Activated CD8-positive, alpha-beta T cell treated with anti-CD3 and anti-CD28 coated beads for 36 hours (primary cell): ENCODE results near the gene TPSB2. TPM values are rescaled to one million over a fixed set of nuclear protein-coding genes. Genes with fewer than 3 reads are reported as not detected.
"Not testable (repeated sequence)": the region's sequence is repeated elsewhere in the genome, so short reads cannot be mapped to it uniquely, and the experiment has no call there.

Experiments
- ATAC-seq: fragments of 200-7000 bp; cut with Tn5 transposase; one replicate; pipeline ENCODE4 v1.10.0; 2021; ENCODE audit warnings: mild to moderate bottlenecking, moderate library complexity
- CTCF ChIA-PET: fragments of 350-600 bp; sonication (Branson Sonifier 250); formaldehyde crosslinking; loops from one replicate; lab custom pipeline; 2021; ENCODE audit warnings: antibody characterized with exemption; lab: Charles Lee
- POLR2A ChIA-PET: fragments of 350-600 bp; sonication (Branson Sonifier 250); formaldehyde crosslinking; loops from one replicate; lab custom pipeline; 2021; ENCODE audit warnings: antibody characterized with exemption; lab: Charles Lee
- DNase-seq: peaks from one replicate; pipeline ENCODE4 v3.0.0-alpha.2; 2020
- H3K27ac Mint-ChIP-seq: one replicate; pipeline ENCODE4 v1.8.0; 2021; ENCODE audit warnings: mild to moderate bottlenecking, mixed read lengths
- H3K27me3 Mint-ChIP-seq: one replicate; pipeline ENCODE4 v1.8.0; 2021; ENCODE audit warnings: mixed read lengths
- H3K36me3 Mint-ChIP-seq: one replicate; pipeline ENCODE4 v1.8.0; 2021; ENCODE audit warnings: low read depth, mixed read lengths
- H3K4me1 Mint-ChIP-seq: one replicate; pipeline ENCODE4 v1.8.0; 2021; ENCODE audit warnings: low read depth, mixed read lengths
- H3K4me3 Mint-ChIP-seq: one replicate; pipeline ENCODE4 v1.8.0; 2021; ENCODE audit warnings: mild to moderate bottlenecking, moderate library complexity, mixed read lengths
- H3K9me3 Mint-ChIP-seq: one replicate; pipeline ENCODE4 v1.8.0; 2021; ENCODE audit warnings: mixed read lengths
- CTCF ChIP-seq: fragments of 200-600 bp; IDR thresholded peaks from one replicate; pipeline ENCODE4 v1.8.0; 2022; ENCODE audit warnings: antibody characterized with exemption, mild to moderate bottlenecking
- intact Hi-C: fragments of 100-400 bp; cut with micrococcal nuclease; formaldehyde crosslinking; loops from one replicate; pipeline ENCODE4 v1.10.0; 2022
- total RNA-seq, 2 experiments: library from RNA; stranded (reverse); gene quantifications; one replicate each; pipeline ENCODE4 v1.2.3, GENCODE V29; 2021

The TPSB2 gene
- total RNA-seq, 2 experiments from 2014 or later = not detected

GRCh38 chr16:1237990-1238389 lies 8.0 kb upstream of the TPSB2 start:
- Mint-ChIP-seq H3K4me3 (no peak overlapping the region), H3K27me3 (no peaks in the 10 kb centered on the region), H3K9me3 (no peaks in the 10 kb centered on the region), H3K36me3 (no peaks in the 10 kb centered on the region), H3K27ac (no peak overlapping the region), H3K4me1 (no peaks in the 10 kb centered on the region)
- intact Hi-C loops = no loop called here
- POLR2A ChIA-PET = no interaction called here
- DNase-seq (no peak), ATAC-seq (no peak)
- CTCF ChIA-PET = interaction anchor here (0.9 kb wide), 1 partner anchor 180 kb away, joined by 3 read pairs; no protein-coding TSS in a partner anchor
- no peak for TF ChIP-seq CTCF

DNA sequence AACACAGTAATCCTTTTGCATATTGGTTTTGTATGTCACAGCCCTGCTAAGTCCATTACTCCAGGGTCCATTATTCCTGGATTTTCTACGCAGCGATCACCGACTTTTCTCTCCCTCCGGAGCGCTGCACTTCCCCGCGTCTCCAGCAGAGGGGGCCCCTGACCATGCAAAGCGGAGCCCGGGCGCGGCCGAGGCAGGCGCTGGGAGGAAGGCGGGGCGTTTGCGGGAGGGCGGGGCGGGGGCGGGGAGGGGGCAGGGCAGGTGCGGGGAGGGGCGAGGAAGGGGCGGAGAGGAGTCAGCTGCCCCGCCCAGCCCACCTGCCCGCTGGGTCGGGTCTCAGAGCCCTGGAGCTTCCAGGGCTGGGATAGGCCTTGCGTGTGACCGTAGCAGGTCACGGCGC lies 6.7 kb upstream of the TPSB2 start:
- H3K27me3 Mint-ChIP-seq, H3K4me1 Mint-ChIP-seq, H3K4me3 Mint-ChIP-seq, intact Hi-C loops, H3K9me3 Mint-ChIP-seq, DNase-seq, CTCF ChIA-PET, H3K36me3 Mint-ChIP-seq, POLR2A ChIA-PET, H3K27ac Mint-ChIP-seq: not testable (repeated sequence)
- ATAC-seq = peak; percentile 97

DNA sequence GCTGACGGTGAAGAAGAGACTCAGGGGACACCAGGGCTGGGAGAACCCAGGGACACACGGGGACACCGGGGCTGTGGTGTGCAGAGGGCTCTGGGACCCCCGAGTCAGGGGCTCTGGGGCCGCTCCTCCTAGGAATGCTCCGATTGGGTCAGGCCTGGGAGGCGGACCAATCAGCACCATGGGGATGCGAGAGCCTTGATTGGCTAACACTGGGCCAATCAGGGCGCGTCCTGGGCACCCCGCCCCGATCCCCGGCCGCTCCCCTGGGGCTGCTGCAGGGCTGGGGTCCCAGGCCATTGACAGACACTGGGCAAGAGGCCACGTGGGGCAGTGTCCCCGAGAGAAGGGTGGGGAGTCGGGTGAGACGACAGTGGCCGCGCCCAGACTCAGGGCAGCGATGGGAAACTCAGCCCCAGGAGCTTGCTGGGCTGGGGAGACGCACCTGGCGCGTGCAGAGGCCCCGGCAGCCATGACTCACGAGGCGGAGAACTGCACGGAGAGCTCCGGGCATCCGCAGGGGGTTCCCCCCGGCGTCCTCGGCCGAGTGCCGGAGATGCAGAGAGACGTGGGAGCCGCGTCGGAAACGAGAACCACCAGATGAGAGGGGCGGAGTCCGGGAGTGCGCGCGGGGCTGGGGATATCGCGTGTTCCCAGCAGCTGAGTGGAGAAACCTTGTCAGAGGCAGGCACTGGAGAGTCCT lies 2.2 kb upstream of the TPSB2 start:
- H3K9me3 Mint-ChIP-seq, DNase-seq, H3K4me1 Mint-ChIP-seq, H3K27ac Mint-ChIP-seq, H3K27me3 Mint-ChIP-seq, H3K36me3 Mint-ChIP-seq, H3K4me3 Mint-ChIP-seq, CTCF ChIA-PET, POLR2A ChIA-PET, intact Hi-C loops: not testable (repeated sequence)
- peak; percentile 37 for ATAC-seq

DNA sequence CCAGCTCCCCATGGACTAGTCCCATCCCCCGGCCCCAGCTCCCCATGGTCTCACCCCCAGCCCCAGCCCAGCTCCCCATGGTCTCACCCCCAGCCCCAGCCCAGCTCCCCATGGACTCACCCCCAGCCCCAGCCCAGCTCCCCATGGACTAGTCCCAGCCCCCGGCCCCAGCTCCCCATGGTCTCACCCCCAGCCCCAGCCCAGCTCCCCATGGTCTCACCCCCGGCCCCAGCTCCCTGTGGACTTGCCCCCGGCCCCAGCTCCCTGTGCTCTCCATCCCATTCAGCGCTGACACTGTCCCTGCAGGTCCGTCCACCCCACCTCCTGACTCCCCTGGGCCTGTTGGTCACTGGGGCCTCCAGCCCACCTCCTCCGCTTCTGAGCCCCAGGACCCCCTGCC lies 1.3 kb upstream of the TPSB2 start:
- POLR2A ChIA-PET, ATAC-seq, CTCF ChIA-PET, H3K9me3 Mint-ChIP-seq, intact Hi-C loops, H3K36me3 Mint-ChIP-seq, H3K27me3 Mint-ChIP-seq, H3K4me1 Mint-ChIP-seq, DNase-seq, H3K4me3 Mint-ChIP-seq, H3K27ac Mint-ChIP-seq: not testable (repeated sequence)

- H3K4me3 Mint-ChIP-seq, CTCF ChIA-PET, H3K27me3 Mint-ChIP-seq, DNase-seq, H3K27ac Mint-ChIP-seq, H3K9me3 Mint-ChIP-seq, POLR2A ChIA-PET, H3K4me1 Mint-ChIP-seq, H3K36me3 Mint-ChIP-seq, intact Hi-C loops, ATAC-seq: not testable (repeated sequence)
Measured at GRCh38 chr16:1230471-1231212, 658 bp upstream of the TPSB2 start.

DNA sequence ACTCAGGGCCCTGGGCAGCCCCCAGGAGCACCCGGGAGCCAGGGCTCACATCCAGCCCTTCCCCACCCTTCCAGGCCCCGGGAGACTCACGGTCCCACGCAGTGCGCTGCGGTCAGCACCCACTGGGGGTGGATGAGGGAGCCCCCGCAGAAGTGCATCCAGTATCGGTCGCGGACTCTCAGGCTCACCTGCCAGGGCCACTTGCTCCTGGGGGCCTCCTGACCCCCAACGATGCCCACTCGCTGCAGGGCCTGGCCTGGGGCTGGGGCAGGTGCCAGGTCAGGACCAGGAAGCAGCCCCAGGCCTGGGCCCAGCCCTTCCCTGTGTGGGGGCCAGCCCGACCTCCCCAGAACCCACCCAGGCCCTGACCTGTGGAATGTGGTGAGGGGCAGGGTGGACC lies 508 bp downstream of the TPSB2 start:
- H3K9me3 Mint-ChIP-seq, H3K4me1 Mint-ChIP-seq, H3K4me3 Mint-ChIP-seq, H3K27ac Mint-ChIP-seq, H3K27me3 Mint-ChIP-seq, intact Hi-C loops, DNase-seq, ATAC-seq, CTCF ChIA-PET, H3K36me3 Mint-ChIP-seq, POLR2A ChIA-PET: not testable (repeated sequence)

DNA sequence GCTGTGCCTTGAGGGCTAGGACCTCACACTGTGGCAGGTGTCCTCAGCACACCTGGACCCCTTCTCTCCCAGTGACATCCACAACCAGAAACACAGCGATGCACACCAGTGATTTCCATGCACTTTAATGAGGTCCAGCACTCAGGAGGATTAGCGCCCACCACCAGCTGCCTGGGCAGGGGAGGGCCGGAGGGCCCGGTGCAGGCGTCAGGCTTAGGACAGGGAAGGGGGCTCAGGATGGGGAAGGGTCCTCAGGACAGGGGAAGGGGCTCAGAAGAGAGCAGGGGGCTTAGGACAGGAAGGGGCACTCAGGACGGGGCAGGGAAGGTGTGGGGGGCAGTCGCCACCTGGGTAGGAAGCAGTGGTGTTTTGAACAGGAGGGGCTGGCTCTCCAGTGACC lies 1.8 kb downstream of the TPSB2 start:
- DNase-seq, POLR2A ChIA-PET, H3K27me3 Mint-ChIP-seq, H3K4me3 Mint-ChIP-seq, CTCF ChIA-PET, H3K9me3 Mint-ChIP-seq, H3K36me3 Mint-ChIP-seq, H3K4me1 Mint-ChIP-seq, intact Hi-C loops, H3K27ac Mint-ChIP-seq, ATAC-seq: not testable (repeated sequence)

GRCh38 chr16:1226692-1227091 lies 3.3 kb downstream of the TPSB2 start:
- H3K27ac Mint-ChIP-seq, POLR2A ChIA-PET, CTCF ChIA-PET, intact Hi-C loops, ATAC-seq, H3K36me3 Mint-ChIP-seq, H3K4me1 Mint-ChIP-seq, H3K9me3 Mint-ChIP-seq, H3K4me3 Mint-ChIP-seq, DNase-seq, H3K27me3 Mint-ChIP-seq: not testable (repeated sequence)

GRCh38 chr16:1225728-1226311 lies 4.2 kb downstream of the TPSB2 start:
- DNase-seq, H3K4me1 Mint-ChIP-seq, H3K9me3 Mint-ChIP-seq, POLR2A ChIA-PET, CTCF ChIA-PET, H3K27me3 Mint-ChIP-seq, H3K4me3 Mint-ChIP-seq, H3K27ac Mint-ChIP-seq, H3K36me3 Mint-ChIP-seq, ATAC-seq, intact Hi-C loops: not testable (repeated sequence)
